Activated naive CD8-positive, alpha-beta T cell (primary cell): ENCODE data around the gene BRINP3.
"Not testable (repeated sequence)": the region's sequence is repeated elsewhere in the genome, so short reads cannot be mapped to it uniquely, and the experiment has no call there.

Source experiments
- H3K27ac Mint-ChIP-seq: one replicate; pipeline ENCODE4 v1.8.0; 2021; ENCODE audit warnings: mixed read lengths
- H3K27me3 Mint-ChIP-seq: one replicate; pipeline ENCODE4 v1.8.0; 2021; ENCODE audit warnings: mixed read lengths
- H3K36me3 Mint-ChIP-seq: one replicate; pipeline ENCODE4 v1.8.0; 2021; ENCODE audit warnings: mixed read lengths
- H3K4me1 Mint-ChIP-seq: one replicate; pipeline ENCODE4 v1.8.0; 2021; ENCODE audit warnings: low read depth, mixed read lengths
- H3K4me3 Mint-ChIP-seq: one replicate; pipeline ENCODE4 v1.8.0; 2021; ENCODE audit warnings: mild to moderate bottlenecking, mixed read lengths
- H3K9me3 Mint-ChIP-seq: one replicate; pipeline ENCODE4 v1.8.0; 2021; ENCODE audit warnings: low read depth, mixed read lengths

BRINP3 gene

GRCh38 chr1:190477762-190478148, at the start of gene BRINP3:
BRINP3 (minus strand) TSS chr1:190477864.
- Mint-ChIP-seq H3K4me1 (peaks cover 6% of the 10 kb centered on the region), H3K27me3 (peaks cover 16% of the 10 kb centered on the region), H3K36me3 (no peaks in the 10 kb centered on the region), H3K27ac (no peak within 1 kb of the TSS), H3K9me3 (no peaks in the 10 kb centered on the region), H3K4me3 (no peak within 1 kb of the TSS)

- Mint-ChIP-seq H3K27ac (no peak overlapping the region), H3K27me3 (no peaks in the 10 kb centered on the region), H3K4me1 (no peaks in the 10 kb centered on the region), H3K9me3 (peaks cover 10% of the 10 kb centered on the region), H3K4me3 (no peak overlapping the region), H3K36me3 (no peaks in the 10 kb centered on the region)
Observed at GRCh38 chr1:190511554-190511953, 33.9 kb upstream of the BRINP3 start.

GRCh38 chr1:190507357-190507756, 29.7 kb upstream of the BRINP3 start:
- Mint-ChIP-seq H3K36me3 (no peaks in the 10 kb centered on the region), H3K4me3 (no peak overlapping the region), H3K9me3 (peaks cover 14% of the 10 kb centered on the region), H3K4me1 (no peaks in the 10 kb centered on the region), H3K27me3 (no peaks in the 10 kb centered on the region), H3K27ac (no peak overlapping the region)

GRCh38 chr1:190504539-190504938, 26.9 kb upstream of the BRINP3 start:
- H3K27me3 Mint-ChIP-seq, H3K4me3 Mint-ChIP-seq, H3K27ac Mint-ChIP-seq, H3K4me1 Mint-ChIP-seq, H3K36me3 Mint-ChIP-seq, H3K9me3 Mint-ChIP-seq: not testable (repeated sequence)

- Mint-ChIP-seq H3K36me3 (no peaks in the 10 kb centered on the region), H3K27me3 (no peaks in the 10 kb centered on the region), H3K4me1 (no peaks in the 10 kb centered on the region), H3K27ac (no peak overlapping the region), H3K4me3 (no peak overlapping the region), H3K9me3 (no peaks in the 10 kb centered on the region)
Observed at GRCh38 chr1:190497565-190497964, 19.9 kb upstream of the BRINP3 start.

- Mint-ChIP-seq H3K36me3 (no peaks in the 10 kb centered on the region), H3K4me1 (no peaks in the 10 kb centered on the region), H3K27me3 (no peaks in the 10 kb centered on the region), H3K4me3 (no peak overlapping the region), H3K9me3 (peaks cover 5% of the 10 kb centered on the region), H3K27ac (no peak overlapping the region)
Observed at GRCh38 chr1:190494451-190494850, 16.8 kb upstream of the BRINP3 start.

- Mint-ChIP-seq H3K4me3 (no peak overlapping the region), H3K9me3 (peaks cover 11% of the 10 kb centered on the region), H3K27ac (no peak overlapping the region), H3K27me3 (no peaks in the 10 kb centered on the region), H3K4me1 (no peaks in the 10 kb centered on the region), H3K36me3 (no peaks in the 10 kb centered on the region)
Observed at GRCh38 chr1:190491404-190491803, 13.7 kb upstream of the BRINP3 start.

GRCh38 chr1:190484045-190484444, 6.4 kb upstream of the BRINP3 start:
- no peak overlapping the region for H3K27ac Mint-ChIP-seq
- H3K4me3 Mint-ChIP-seq: no peak overlapping the region
- peaks cover 2% of the 10 kb centered on the region for H3K9me3 Mint-ChIP-seq
- no peaks in the 10 kb centered on the region for H3K36me3 Mint-ChIP-seq
- peaks cover 3% of the 10 kb centered on the region for H3K27me3 Mint-ChIP-seq
- H3K4me1 Mint-ChIP-seq: no peaks in the 10 kb centered on the region

GRCh38 chr1:190480231-190480630, 2.6 kb upstream of the BRINP3 start:
- no peaks in the 10 kb centered on the region for H3K36me3 Mint-ChIP-seq
- peaks cover 6% of the 10 kb centered on the region for H3K4me1 Mint-ChIP-seq

GRCh38 chr1:190479516-190479915, 1.9 kb upstream of the BRINP3 start:
- no peaks in the 10 kb centered on the region for H3K9me3 Mint-ChIP-seq
- H3K4me1 Mint-ChIP-seq: peaks cover 6% of the 10 kb centered on the region
- H3K4me3 Mint-ChIP-seq: no peak overlapping the region
- no peaks in the 10 kb centered on the region for H3K36me3 Mint-ChIP-seq
- H3K27ac Mint-ChIP-seq: no peak overlapping the region
- H3K27me3 Mint-ChIP-seq: peaks cover 16% of the 10 kb centered on the region

More at GRCh38 chr1:190480231-190480630, 2.6 kb upstream of the BRINP3 start:
- H3K4me3 Mint-ChIP-seq: no peak overlapping the region
- H3K27me3 Mint-ChIP-seq: peaks cover 14% of the 10 kb centered on the region
- no peaks in the 10 kb centered on the region for H3K9me3 Mint-ChIP-seq
- H3K27ac Mint-ChIP-seq: no peak overlapping the region

GRCh38 chr1:190479050-190479397, 1.4 kb upstream of the BRINP3 start:
- no peak overlapping the region for H3K4me3 Mint-ChIP-seq
- H3K27ac Mint-ChIP-seq: no peak overlapping the region
- peaks cover 16% of the 10 kb centered on the region for H3K27me3 Mint-ChIP-seq
- peaks cover 6% of the 10 kb centered on the region for H3K4me1 Mint-ChIP-seq
- no peaks in the 10 kb centered on the region for H3K36me3 Mint-ChIP-seq
- H3K9me3 Mint-ChIP-seq: no peaks in the 10 kb centered on the region

GRCh38 chr1:190478149-190479049, 735 bp upstream of the BRINP3 start:
- Mint-ChIP-seq H3K27ac (no peak overlapping the region), H3K9me3 (no peaks in the 10 kb centered on the region), H3K4me1 (peaks cover 6% of the 10 kb centered on the region), H3K36me3 (no peaks in the 10 kb centered on the region), H3K27me3 (peaks cover 16% of the 10 kb centered on the region), H3K4me3 (no peak overlapping the region)

- Mint-ChIP-seq H3K27me3 (peaks cover 16% of the 10 kb centered on the region), H3K4me3 (no peak overlapping the region), H3K36me3 (no peaks in the 10 kb centered on the region), H3K4me1 (peaks cover 6% of the 10 kb centered on the region), H3K27ac (no peak overlapping the region), H3K9me3 (no peaks in the 10 kb centered on the region)
Observed at GRCh38 chr1:190476806-190477205, 858 bp downstream of the BRINP3 start.

- no peak overlapping the region for H3K4me3 Mint-ChIP-seq
- H3K27me3 Mint-ChIP-seq: peaks cover 16% of the 10 kb centered on the region
- no peak overlapping the region for H3K27ac Mint-ChIP-seq
- H3K9me3 Mint-ChIP-seq: no peaks in the 10 kb centered on the region
- H3K36me3 Mint-ChIP-seq: no peaks in the 10 kb centered on the region
- peaks cover 6% of the 10 kb centered on the region for H3K4me1 Mint-ChIP-seq
Observed at GRCh38 chr1:190476321-190476720, 1.3 kb downstream of the BRINP3 start.

- peaks cover 16% of the 10 kb centered on the region for H3K27me3 Mint-ChIP-seq
- H3K4me1 Mint-ChIP-seq: peaks cover 6% of the 10 kb centered on the region
- H3K4me3 Mint-ChIP-seq: no peak overlapping the region
- no peak overlapping the region for H3K27ac Mint-ChIP-seq
- no peaks in the 10 kb centered on the region for H3K9me3 Mint-ChIP-seq
- no peaks in the 10 kb centered on the region for H3K36me3 Mint-ChIP-seq
Observed at GRCh38 chr1:190475421-190476141, 2.1 kb downstream of the BRINP3 start.
